Measurements from ENCODE around the gene BCAP29.

Gene BCAP29

DNA sequence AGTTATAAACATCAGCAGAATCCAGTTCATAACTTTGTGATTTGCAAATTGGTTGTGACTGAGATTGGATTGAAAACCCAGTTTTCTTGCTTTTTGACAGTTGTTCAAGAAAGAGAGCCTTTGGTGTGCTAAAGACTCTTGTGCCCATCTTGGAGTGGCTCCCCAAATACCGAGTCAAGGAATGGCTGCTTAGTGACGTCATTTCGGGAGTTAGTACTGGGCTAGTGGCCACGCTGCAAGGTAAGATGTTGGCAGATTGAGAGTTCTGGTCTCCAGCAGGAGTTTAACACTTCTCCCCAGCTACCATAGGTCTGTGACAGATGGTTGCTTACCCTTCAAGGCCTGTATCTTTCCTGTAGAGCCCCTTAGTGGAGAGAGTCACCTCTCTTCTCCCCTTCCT lies 83.2 kb downstream of the BCAP29 start:
- H3F3A ChIP-seq (ENCODE audit: insufficient read depth) = no peaks in the 10 kb centered on the region
- no peaks in the 10 kb centered on the region for H3K79me2 ChIP-seq (ENCODE audit: insufficient read depth, low read length)
- TF ChIP-seq, protein P1, sequence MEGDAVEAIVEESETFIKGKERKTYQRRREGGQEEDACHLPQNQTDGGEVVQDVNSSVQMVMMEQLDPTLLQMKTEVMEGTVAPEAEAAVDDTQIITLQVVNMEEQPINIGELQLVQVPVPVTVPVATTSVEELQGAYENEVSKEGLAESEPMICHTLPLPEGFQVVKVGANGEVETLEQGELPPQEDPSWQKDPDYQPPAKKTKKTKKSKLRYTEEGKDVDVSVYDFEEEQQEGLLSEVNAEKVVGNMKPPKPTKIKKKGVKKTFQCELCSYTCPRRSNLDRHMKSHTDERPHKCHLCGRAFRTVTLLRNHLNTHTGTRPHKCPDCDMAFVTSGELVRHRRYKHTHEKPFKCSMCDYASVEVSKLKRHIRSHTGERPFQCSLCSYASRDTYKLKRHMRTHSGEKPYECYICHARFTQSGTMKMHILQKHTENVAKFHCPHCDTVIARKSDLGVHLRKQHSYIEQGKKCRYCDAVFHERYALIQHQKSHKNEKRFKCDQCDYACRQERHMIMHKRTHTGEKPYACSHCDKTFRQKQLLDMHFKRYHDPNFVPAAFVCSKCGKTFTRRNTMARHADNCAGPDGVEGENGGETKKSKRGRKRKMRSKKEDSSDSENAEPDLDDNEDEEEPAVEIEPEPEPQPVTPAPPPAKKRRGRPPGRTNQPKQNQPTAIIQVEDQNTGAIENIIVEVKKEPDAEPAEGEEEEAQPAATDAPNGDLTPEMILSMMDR (IDR thresholded peaks at IDR 0.05; ENCODE audit: insufficient read depth, low read length, poor library complexity, severe bottlenecking) = no peak
- TF ChIP-seq EZH2phosphoT487 (conservative IDR thresholded peaks at IDR 0.05; ENCODE audit: low read length) = no peak
- no peak overlapping the region for H2AFZ ChIP-seq (ENCODE audit: low read depth, low read length, severe bottlenecking)
- no peaks in the 10 kb centered on the region for H3K9me3 ChIP-seq (ENCODE audit: insufficient read depth, low read length)
- H4K20me1 ChIP-seq (ENCODE audit: low read depth, low read length) = no peaks in the 10 kb centered on the region
- no peaks in the 10 kb centered on the region for H3K9me2 ChIP-seq (replicated peaks; ENCODE audit: insufficient read depth, low read length)
- H3K27me3 ChIP-seq (ENCODE audit: low read length) = peaks cover 5% of the 10 kb centered on the region; the same call in 1 of the 2 replicates
- no peaks in the 10 kb centered on the region for H3K36me3 ChIP-seq (ENCODE audit: low read length)
- no peak overlapping the region for H3K4me3 ChIP-seq (ENCODE audit: insufficient read depth, low read length, poor library complexity, severe bottlenecking)
- no peak overlapping the region for H3K9ac ChIP-seq (ENCODE audit: low read length)
- no peak overlapping the region for H3K4me2 ChIP-seq (ENCODE audit: low read depth, low read length, poor library complexity, severe bottlenecking)
- H3K27ac ChIP-seq (ENCODE audit: low read depth, low read length) = no peak overlapping the region

DNA sequence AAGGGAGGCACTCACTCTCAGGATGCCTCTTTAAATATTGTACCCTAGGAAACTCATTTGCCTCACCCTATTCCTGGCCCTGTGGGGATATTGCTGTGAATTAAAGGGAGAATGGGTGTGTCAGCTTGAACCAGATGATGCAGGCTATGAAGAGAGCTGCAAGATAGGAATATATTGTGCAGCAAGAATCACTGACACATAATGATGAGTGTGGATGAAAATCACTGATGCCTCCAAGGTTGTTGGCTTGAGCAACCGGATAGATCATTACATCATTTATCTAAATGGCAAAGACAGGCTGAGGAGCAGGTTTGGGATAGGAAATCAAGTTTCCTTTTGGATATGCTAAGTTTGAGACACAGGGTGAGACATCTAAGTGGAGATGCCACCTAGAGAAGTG lies 86.7 kb downstream of the BCAP29 start:
- H2AFZ ChIP-seq (ENCODE audit: low read depth, low read length, severe bottlenecking) = no peak overlapping the region
- no peak overlapping the region for H3K27ac ChIP-seq (ENCODE audit: low read depth, low read length)
- no peak overlapping the region for H3K4me3 ChIP-seq (ENCODE audit: insufficient read depth, low read length, poor library complexity, severe bottlenecking)
- no peaks in the 10 kb centered on the region for H3K9me2 ChIP-seq (replicated peaks; ENCODE audit: insufficient read depth, low read length)
- H3F3A ChIP-seq (ENCODE audit: insufficient read depth) = no peaks in the 10 kb centered on the region
- no peaks in the 10 kb centered on the region for H3K9me3 ChIP-seq (ENCODE audit: insufficient read depth, low read length)
- H3K4me2 ChIP-seq (ENCODE audit: low read depth, low read length, poor library complexity, severe bottlenecking) = no peak overlapping the region
- H3K9ac ChIP-seq (ENCODE audit: low read length) = no peak overlapping the region
- H3K36me3 ChIP-seq (ENCODE audit: low read length) = no peaks in the 10 kb centered on the region
- TF ChIP-seq, protein P1 (IDR thresholded peaks at IDR 0.05; ENCODE audit: insufficient read depth, low read length, poor library complexity, severe bottlenecking) = no peak
- TF ChIP-seq EZH2phosphoT487 (conservative IDR thresholded peaks at IDR 0.05; ENCODE audit: low read length) = no peak
- H4K20me1 ChIP-seq (ENCODE audit: low read depth, low read length) = no peaks in the 10 kb centered on the region
- peaks cover 5% of the 10 kb centered on the region; the same call in 1 of the 2 replicates for H3K27me3 ChIP-seq (ENCODE audit: low read length)
- H3K79me2 ChIP-seq (ENCODE audit: insufficient read depth, low read length) = no peaks in the 10 kb centered on the region

DNA sequence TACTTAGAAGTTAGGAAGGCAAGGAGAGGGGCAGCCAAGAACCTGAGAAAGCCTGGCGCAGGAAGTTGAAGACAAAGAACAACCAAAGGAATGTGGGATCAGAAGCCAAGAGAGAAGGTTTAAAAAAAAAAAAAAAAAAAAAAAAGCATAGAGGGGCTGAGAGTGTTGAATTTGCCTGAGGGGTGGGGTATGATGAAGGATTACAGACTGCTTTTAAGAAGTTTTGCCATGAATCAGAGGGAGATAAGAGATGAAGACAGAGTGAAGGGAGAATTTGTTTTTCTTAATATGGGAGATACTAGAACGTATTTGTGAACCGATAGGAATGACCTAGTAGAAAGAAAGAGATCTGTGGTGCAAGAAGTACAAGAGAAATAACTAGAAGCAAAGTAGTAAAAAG lies 87.3 kb downstream of the BCAP29 start:
- peaks cover 5% of the 10 kb centered on the region; the same call in 1 of the 2 replicates for H3K27me3 ChIP-seq (ENCODE audit: low read length)
- no peaks in the 10 kb centered on the region for H3K9me3 ChIP-seq (ENCODE audit: insufficient read depth, low read length)
- no peak overlapping the region for H3K9ac ChIP-seq (ENCODE audit: low read length)
- no peaks in the 10 kb centered on the region for H3F3A ChIP-seq (ENCODE audit: insufficient read depth)
- no peaks in the 10 kb centered on the region for H3K36me3 ChIP-seq (ENCODE audit: low read length)
- no peak for TF ChIP-seq EZH2phosphoT487 (conservative IDR thresholded peaks at IDR 0.05; ENCODE audit: low read length)
- TF ChIP-seq, protein P1 (IDR thresholded peaks at IDR 0.05; ENCODE audit: insufficient read depth, low read length, poor library complexity, severe bottlenecking) = no peak
- H3K4me3 ChIP-seq (ENCODE audit: insufficient read depth, low read length, poor library complexity, severe bottlenecking) = no peak overlapping the region
- H4K20me1 ChIP-seq (ENCODE audit: low read depth, low read length) = no peaks in the 10 kb centered on the region
- no peak overlapping the region for H3K4me2 ChIP-seq (ENCODE audit: low read depth, low read length, poor library complexity, severe bottlenecking)
- H3K79me2 ChIP-seq (ENCODE audit: insufficient read depth, low read length) = no peaks in the 10 kb centered on the region
- no peak overlapping the region for H2AFZ ChIP-seq (ENCODE audit: low read depth, low read length, severe bottlenecking)
- no peaks in the 10 kb centered on the region for H3K9me2 ChIP-seq (replicated peaks; ENCODE audit: insufficient read depth, low read length)
- no peak overlapping the region for H3K27ac ChIP-seq (ENCODE audit: low read depth, low read length)

Measured in SU-DHL-6 (cell line).